ENCODE measurements around the gene MED12.

DNA sequence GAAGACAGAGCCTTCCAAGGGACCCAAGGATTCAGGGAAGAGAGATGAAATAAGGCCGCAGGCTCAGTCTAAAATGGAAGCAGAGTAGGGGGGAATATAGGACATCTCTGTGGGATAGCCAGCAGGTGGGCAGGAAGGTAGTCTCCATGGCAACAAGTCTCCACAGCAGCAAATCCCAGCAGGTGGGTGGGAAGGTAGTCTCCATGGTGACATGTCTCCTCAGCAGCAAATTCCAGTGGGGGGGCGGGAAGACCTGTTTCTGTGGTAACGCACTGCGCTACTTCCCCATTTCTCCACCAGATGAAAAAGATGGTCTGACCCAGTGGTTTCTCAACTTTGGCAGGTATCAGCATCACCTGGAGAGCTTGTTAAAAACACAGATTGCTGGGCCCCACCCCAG is 44.6 kb downstream of the MED12 start:
- TF ChIP-seq, protein P1, sequence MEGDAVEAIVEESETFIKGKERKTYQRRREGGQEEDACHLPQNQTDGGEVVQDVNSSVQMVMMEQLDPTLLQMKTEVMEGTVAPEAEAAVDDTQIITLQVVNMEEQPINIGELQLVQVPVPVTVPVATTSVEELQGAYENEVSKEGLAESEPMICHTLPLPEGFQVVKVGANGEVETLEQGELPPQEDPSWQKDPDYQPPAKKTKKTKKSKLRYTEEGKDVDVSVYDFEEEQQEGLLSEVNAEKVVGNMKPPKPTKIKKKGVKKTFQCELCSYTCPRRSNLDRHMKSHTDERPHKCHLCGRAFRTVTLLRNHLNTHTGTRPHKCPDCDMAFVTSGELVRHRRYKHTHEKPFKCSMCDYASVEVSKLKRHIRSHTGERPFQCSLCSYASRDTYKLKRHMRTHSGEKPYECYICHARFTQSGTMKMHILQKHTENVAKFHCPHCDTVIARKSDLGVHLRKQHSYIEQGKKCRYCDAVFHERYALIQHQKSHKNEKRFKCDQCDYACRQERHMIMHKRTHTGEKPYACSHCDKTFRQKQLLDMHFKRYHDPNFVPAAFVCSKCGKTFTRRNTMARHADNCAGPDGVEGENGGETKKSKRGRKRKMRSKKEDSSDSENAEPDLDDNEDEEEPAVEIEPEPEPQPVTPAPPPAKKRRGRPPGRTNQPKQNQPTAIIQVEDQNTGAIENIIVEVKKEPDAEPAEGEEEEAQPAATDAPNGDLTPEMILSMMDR (IDR thresholded peaks at IDR 0.05): no peak
- no peak for TF ChIP-seq POLR2A (IDR thresholded peaks at IDR 0.05)
- TF ChIP-seq POLR2AphosphoS5 (IDR thresholded peaks at IDR 0.05): no peak
- no peak for TF ChIP-seq EP300 (IDR thresholded peaks at IDR 0.05; ENCODE audit: low read depth)
